HG02798 (cell line): ENCODE results near the gene PICALM.
A peak's percentile ranks its signal among the peaks of the same experiment; 100 is the strongest.
"Not testable (repeated sequence)": the region's sequence is repeated elsewhere in the genome, so short reads cannot be mapped to it uniquely, and the experiment has no call there.

ENCODE experiments used
- ATAC-seq: cut with Tn5 transposase; IDR thresholded peaks from one replicate; pipeline ENCODE4 v1.9.1; 2021; ENCODE audit warnings: mild to moderate bottlenecking; ENCODE audit not compliant: unreplicated experiment, poor library complexity

PICALM gene

GRCh38 chr11:86068951-86069407, at the start of gene PICALM:
PICALM (minus strand) TSS chr11:86069084; CDS start chr11:86068780, 304 bp downstream.
- ATAC-seq = peak; percentile 89

- ATAC-seq = no peak
Observed at GRCh38 chr11:86118253-86118652, 49.4 kb upstream of the PICALM start.

- no peak for ATAC-seq
Observed at GRCh38 chr11:86117712-86118063, 48.8 kb upstream of the PICALM start.

- no peak for ATAC-seq
Observed at GRCh38 chr11:86117001-86117711, 48.3 kb upstream of the PICALM start.

GRCh38 chr11:86116386-86116726, 47.5 kb upstream of the PICALM start:
- ATAC-seq = peak; percentile 95

- ATAC-seq = peak; percentile 48
Observed at GRCh38 chr11:86115542-86116385, 46.9 kb upstream of the PICALM start.

- no peak for ATAC-seq
Observed at GRCh38 chr11:86108890-86109638, 40.2 kb upstream of the PICALM start.

- ATAC-seq = no peak
Observed at GRCh38 chr11:86108191-86108590, 39.3 kb upstream of the PICALM start.

GRCh38 chr11:86106916-86107315, 38.0 kb upstream of the PICALM start:
- ATAC-seq = no peak

- not testable (repeated sequence) for ATAC-seq
Observed at GRCh38 chr11:86106031-86106430, 37.1 kb upstream of the PICALM start.

GRCh38 chr11:86105601-86106000, 36.7 kb upstream of the PICALM start:
- ATAC-seq = not testable (repeated sequence)

- ATAC-seq = no peak
Observed at GRCh38 chr11:86103808-86104207, 34.9 kb upstream of the PICALM start.

GRCh38 chr11:86101941-86102407, 33.1 kb upstream of the PICALM start:
- ATAC-seq = no peak

- ATAC-seq = no peak
Observed at GRCh38 chr11:86101493-86101892, 32.6 kb upstream of the PICALM start.

GRCh38 chr11:86099874-86100273, 31.0 kb upstream of the PICALM start:
- no peak for ATAC-seq

- no peak for ATAC-seq
Observed at GRCh38 chr11:86097980-86098379, 29.1 kb upstream of the PICALM start.

- no peak for ATAC-seq
Observed at GRCh38 chr11:86091566-86091965, 22.7 kb upstream of the PICALM start.

GRCh38 chr11:86091086-86091485, 22.2 kb upstream of the PICALM start:
- ATAC-seq = no peak

- no peak for ATAC-seq
Observed at GRCh38 chr11:86089659-86090058, 20.8 kb upstream of the PICALM start.

- not testable (repeated sequence) for ATAC-seq
Observed at GRCh38 chr11:86087688-86088087, 18.8 kb upstream of the PICALM start.

- no peak for ATAC-seq
Observed at GRCh38 chr11:86087256-86087655, 18.4 kb upstream of the PICALM start.
